HL-60/S4 treated with phorbol 12-myristate 13-acetate at 8.2 ng/mL for 4 days and 3 days (cell line): ENCODE measurements around the gene BBC3.

Experiments
- in situ Hi-C: fragments of 300-500 bp; cut with MboI; formaldehyde crosslinking; loops from 2 replicates; pipeline ENCODE4 v1.15.0; 2022; ENCODE audit warnings: low sequenced_read_pairs

BBC3 gene

GRCh38 chr19:47232422-47233211 is 1.6 kb upstream of the BBC3 start:
- in situ Hi-C loops = no loop called here

GRCh38 chr19:47231215-47232054 is 436 bp upstream of the BBC3 start:
- in situ Hi-C loops = no loop called here

- in situ Hi-C loops = no loop called here
Observed at GRCh38 chr19:47230054-47230920, 712 bp downstream of the BBC3 start.

- in situ Hi-C loops = no loop called here
Observed at GRCh38 chr19:47229676-47230053, 1.3 kb downstream of the BBC3 start.

GRCh38 chr19:47228937-47229675 is 1.9 kb downstream of the BBC3 start:
- in situ Hi-C loops = no loop called here

GRCh38 chr19:47228168-47228936 is 2.6 kb downstream of the BBC3 start:
- in situ Hi-C loops = no loop called here

- in situ Hi-C loops = no loop called here
Observed at GRCh38 chr19:47227352-47228167, 3.4 kb downstream of the BBC3 start.

GRCh38 chr19:47226426-47227351 is 4.3 kb downstream of the BBC3 start:
- in situ Hi-C loops = no loop called here

GRCh38 chr19:47225746-47226425 is 5.1 kb downstream of the BBC3 start:
- in situ Hi-C loops = no loop called here

GRCh38 chr19:47221890-47222289 is 9.1 kb downstream of the BBC3 start:
- in situ Hi-C loops = no loop called here

- in situ Hi-C loops = no loop called here
Observed at GRCh38 chr19:47221080-47221841, 9.7 kb downstream of the BBC3 start.

- in situ Hi-C loops = no loop called here
Observed at GRCh38 chr19:47215581-47215980, 15.4 kb downstream of the BBC3 start.

- in situ Hi-C loops = no loop called here
Observed at GRCh38 chr19:47210689-47211316, 20.2 kb downstream of the BBC3 start.

- in situ Hi-C loops = no loop called here
Observed at GRCh38 chr19:47210180-47210490, 20.9 kb downstream of the BBC3 start.

- in situ Hi-C loops = no loop called here
Observed at GRCh38 chr19:47209319-47210179, 21.4 kb downstream of the BBC3 start.
